GM19463 (cell line): ENCODE results near the gene APBA2.

ENCODE experiments used
- ATAC-seq: cut with Tn5 transposase; IDR thresholded peaks from one replicate; pipeline ENCODE4 v1.9.1; 2021; ENCODE audit warnings: mild to moderate bottlenecking, moderate library complexity; ENCODE audit not compliant: unreplicated experiment

Gene APBA2

GRCh38 chr15:28914046-28914445 lies 28.3 kb downstream of the APBA2 start:
- no peak for ATAC-seq

GRCh38 chr15:28914483-28915023 lies 28.8 kb downstream of the APBA2 start:
- no peak for ATAC-seq

- ATAC-seq: no peak
Observed at GRCh38 chr15:28915041-28915810, 29.5 kb downstream of the APBA2 start.

- ATAC-seq: no peak
Observed at GRCh38 chr15:28915935-28916334, 30.2 kb downstream of the APBA2 start.

GRCh38 chr15:28917791-28918140 lies 32.0 kb downstream of the APBA2 start:
- no peak for ATAC-seq

- ATAC-seq: no peak
Observed at GRCh38 chr15:28918141-28918983, 32.6 kb downstream of the APBA2 start.

GRCh38 chr15:28919201-28919635 lies 33.4 kb downstream of the APBA2 start:
- ATAC-seq: no peak

- ATAC-seq: no peak
Observed at GRCh38 chr15:28919679-28920655, 34.2 kb downstream of the APBA2 start.

GRCh38 chr15:28920781-28921331 lies 35.1 kb downstream of the APBA2 start:
- ATAC-seq: no peak

- no peak for ATAC-seq
Observed at GRCh38 chr15:28921336-28921735, 35.6 kb downstream of the APBA2 start.

- no peak for ATAC-seq
Observed at GRCh38 chr15:28921919-28922706, 36.3 kb downstream of the APBA2 start.

GRCh38 chr15:28922707-28923012 lies 36.9 kb downstream of the APBA2 start:
- no peak for ATAC-seq

- ATAC-seq: no peak
Observed at GRCh38 chr15:28923726-28924280, 38.0 kb downstream of the APBA2 start.

- no peak for ATAC-seq
Observed at GRCh38 chr15:28927043-28927442, 41.3 kb downstream of the APBA2 start.

- ATAC-seq: no peak
Observed at GRCh38 chr15:28929200-28929599, 43.4 kb downstream of the APBA2 start.

- no peak for ATAC-seq
Observed at GRCh38 chr15:28930011-28930410, 44.2 kb downstream of the APBA2 start.

- no peak for ATAC-seq
Observed at GRCh38 chr15:28930476-28931291, 44.9 kb downstream of the APBA2 start.

- ATAC-seq: no peak
Observed at GRCh38 chr15:28931828-28932227, 46.1 kb downstream of the APBA2 start.

- no peak for ATAC-seq
Observed at GRCh38 chr15:28932361-28932760, 46.6 kb downstream of the APBA2 start.
